HepG2 (cell line): ENCODE measurements around the gene GCLC. TPM values are rescaled to one million over a fixed set of nuclear protein-coding genes. Genes with fewer than 3 reads are reported as not detected.

Source experiments
- ATAC-seq: fragments of 200-7000 bp; cut with Tn5 transposase; 3 replicates; pipeline ENCODE4 v1.9.1; 2020; ENCODE audit warnings: mild to moderate bottlenecking, moderate library complexity
- BruUV-seq: library from RNA; stranded (reverse); fragments of 400-500 nt; replicated peaks from 2 replicates; lab custom pipeline; 2021; lab: Mats Ljungman, UMichigan
- CTCF ChIA-PET: fragments of 300-600 bp; formaldehyde crosslinking; extraction: SDS; loops from one replicate; lab custom pipeline; 2021; ENCODE audit warnings: low total read pairs, inconsistent platforms, low intra/inter-chr PET ratio; lab: Yijun Ruan, JAX
- POLR2A ChIA-PET: fragments of 350-600 bp; sonication (Branson Sonifier 250); formaldehyde crosslinking; loops from one replicate; lab custom pipeline; 2020; ENCODE audit warnings: antibody characterized with exemption, inconsistent platforms; lab: Yijun Ruan, JAX
- DNase-seq: peaks from one replicate; pipeline ENCODE4 v3.0.0-alpha.2; 2015; ENCODE audit warnings: low spot score
- FAIRE-seq: peaks from 3 replicates; lab custom pipeline; 2011; peaks lifted over from hg19 to GRCh38; lab: Jason Lieb, UNC
- H2AFZ ChIP-seq: one replicate; pipeline ENCODE4 v1.6.1; 2011; ENCODE audit warnings: low read length, inconsistent platforms
- H3K27ac ChIP-seq: fragments of 300-600 bp; 3 replicates; pipeline ENCODE4 v1.8.0; 2011; ENCODE audit warnings: mixed run types, mild to moderate bottlenecking, mixed read lengths, low read length, inconsistent platforms; ENCODE audit not compliant: insufficient read depth; ENCODE audit errors: extremely low read length
- H3K27me3 ChIP-seq, 2 experiments: fragments of 200-600 bp in 1 of 2; 2 replicates in 1 of 2; 3 replicates in 1 of 2; pipeline versions ENCODE4 v1.6.0 to v1.8.0; 2011; ENCODE audit warnings: low read length in 2 of 2, mild to moderate bottlenecking in 2 of 2, moderate library complexity in 2 of 2, inconsistent platforms in 1 of 2; ENCODE audit not compliant: insufficient read depth in 2 of 2, control insufficient read depth in 1 of 2
- H3K36me3 ChIP-seq, 2 experiments: fragments of 200-600 bp in 1 of 2; replicated peaks in 1 of 2; 2 replicates in 1 of 2; 3 replicates in 1 of 2; pipeline versions ENCODE4 v1.5.1 to v1.8.0; 2011; ENCODE audit warnings: low read length in 2 of 2, inconsistent platforms in 1 of 2; ENCODE audit not compliant: insufficient read depth in 2 of 2, control insufficient read depth in 1 of 2
- H3K4me1 ChIP-seq: 2 replicates; pipeline ENCODE4 v1.5.1; 2012; ENCODE audit warnings: low read length, inconsistent platforms; ENCODE audit not compliant: insufficient read depth
- H3K4me2 ChIP-seq: 2 replicates; pipeline ENCODE4 v1.6.0; 2011; ENCODE audit warnings: low read depth, low read length, inconsistent platforms
- H3K4me3 ChIP-seq, 3 experiments: fragments of 200-600 bp in 1 of 3; sonication (generic), shearing (Covaris generic) in 1 of 3; replicated peaks in 1 of 3; 2 replicates each; pipeline ENCODE4 v1.5.1; 2011 to 2016; ENCODE audit warnings: low read length in 3 of 3, inconsistent platforms in 2 of 3, low read depth in 2 of 3, mild to moderate bottlenecking in 2 of 3, control low read depth in 1 of 3, mixed read lengths in 1 of 3; ENCODE audit not compliant: insufficient read depth in 1 of 3
- H3K79me2 ChIP-seq: one replicate; pipeline ENCODE4 v1.6.1; 2011; ENCODE audit warnings: low read length, inconsistent platforms; ENCODE audit not compliant: insufficient read depth
- H3K9ac ChIP-seq: 2 replicates; pipeline ENCODE4 v1.6.0; 2011; ENCODE audit warnings: mild to moderate bottlenecking, low read depth, low read length, inconsistent platforms; ENCODE audit not compliant: insufficient read depth
- H3K9me3 ChIP-seq: 2 replicates; pipeline ENCODE4 v1.5.1; 2012; ENCODE audit warnings: mild to moderate bottlenecking, low read length
- H4K20me1 ChIP-seq: 2 replicates; pipeline ENCODE4 v1.6.0; 2011; ENCODE audit warnings: inconsistent platforms, mild to moderate bottlenecking, low read length, moderate library complexity; ENCODE audit not compliant: insufficient read depth
- DNMT3B ChIP-seq: conservative IDR thresholded peaks from 2 replicates; pipeline ENCODE4 v1.6.1; 2016; ENCODE audit warnings: missing biosample characterization, control low read depth
- HNRNPLL ChIP-seq: fragments of 200-400 bp; formaldehyde crosslinking; IDR thresholded peaks from 2 replicates; pipeline ENCODE4 v1.6.1; 2017; ENCODE audit warnings: mild to moderate bottlenecking, low read depth, low read length; ENCODE audit not compliant: poor library complexity, severe bottlenecking
- NR2F1 ChIP-seq, 2 experiments: fragments of 450-650 bp in 1 of 2; formaldehyde crosslinking in 1 of 2; IDR thresholded peaks; 2 replicates each; pipeline versions ENCODE4 v1.5.0 to v1.6.1; 2016 to 2020; ENCODE audit warnings: mild to moderate bottlenecking in 1 of 2, missing compliant biosample characterization in 1 of 2, missing genetic modification reagents in 1 of 2, moderate library complexity in 1 of 2
- PBX2 ChIP-seq: IDR thresholded peaks from 2 replicates; pipeline ENCODE4 v1.6.1; 2016; ENCODE audit warnings: control low read depth
- POLR2AphosphoS2 ChIP-seq: IDR thresholded peaks from 2 replicates; pipeline ENCODE4 v1.6.1; 2011; ENCODE audit warnings: low read depth, low read length, improper control_type of control experiment
- PRPF4 ChIP-seq: fragments of 200-400 bp; formaldehyde crosslinking; IDR thresholded peaks from 2 replicates; pipeline ENCODE4 v1.6.1; 2016; ENCODE audit warnings: low read length, low read depth; ENCODE audit not compliant: poor library complexity, severe bottlenecking
- ZBTB43 ChIP-seq: sonication (generic); formaldehyde crosslinking; conservative IDR thresholded peaks from 2 replicates; pipeline ENCODE4 v1.4.0; 2020; ENCODE audit warnings: missing genetic modification reagents
- WGBS: methylation state at CpG from one replicate; pipeline ENCODE4 v1.1.6; 2017; ENCODE audit warnings: low lambda C conversion rate; 5-methylcytosine and 5-hydroxymethylcytosine counted together
- in situ Hi-C: cut with HindIII; loops from 2 replicates; pipeline ENCODE4 v1.10.0; 2017; ENCODE audit warnings: low pct_unique_long_range_greater_than_20kb; ENCODE audit not compliant: extremely low pct_ligation_motif_present
- intact Hi-C: fragments of 100-400 bp; cut with micrococcal nuclease; formaldehyde crosslinking; loops from one replicate; pipeline ENCODE4 v1.10.0; 2022; ENCODE audit not compliant: unreplicated experiment
- polyA plus RNA-seq, 8 experiments: library from polyadenylated mRNA; depleted of rRNA in 3 of 8; stranded (reverse) in 7 of 8; unstranded in 1 of 8; fragments of >200 nt; fragmentation: Illumina TruSeq in 4 of 8; extraction: Trizol in 4 of 8; gene quantifications; 2 replicates each; pipeline versions ENCODE4 v1.2.1 to v1.2.3, GENCODE V29; 2011 to 2016; ENCODE audit warnings: low read depth in 4 of 8, missing spikeins in 1 of 8, mixed read lengths in 1 of 8; ENCODE audit not compliant: insufficient read depth in 1 of 8
- total RNA-seq, 5 experiments: library from RNA; depleted of rRNA; stranded (reverse); fragments of >200 nt; fragmentation: Illumina TruSeq; extraction: Trizol; gene quantifications; 2 replicates each; pipeline ENCODE4 v1.2.3, GENCODE V29; 2016; ENCODE audit warnings: low read depth in 1 of 5
- TF ChIP-seq, protein P1 (sequence below): sonication (generic); formaldehyde crosslinking; IDR thresholded peaks from 2 replicates; pipeline ENCODE4 v1.5.0; 2020; ENCODE audit warnings: missing genetic modification reagents, mild to moderate bottlenecking, borderline replicate concordance
- TF ChIP-seq, protein P2 (sequence below), 2 experiments: IDR thresholded peaks; 2 replicates each; pipeline ENCODE4 v1.6.1; 2011 to 2012; ENCODE audit warnings: low read length in 2 of 2, borderline replicate concordance in 1 of 2, low read depth in 1 of 2, mild to moderate bottlenecking in 1 of 2, moderate library complexity in 1 of 2

The GCLC gene
- total and polyA plus RNA-seq, 2 of the 13 experiments (the other 11 are each of a cell fraction or from before 2014, with no cell fraction given) = 35.3 to 84.6 TPM

DNA sequence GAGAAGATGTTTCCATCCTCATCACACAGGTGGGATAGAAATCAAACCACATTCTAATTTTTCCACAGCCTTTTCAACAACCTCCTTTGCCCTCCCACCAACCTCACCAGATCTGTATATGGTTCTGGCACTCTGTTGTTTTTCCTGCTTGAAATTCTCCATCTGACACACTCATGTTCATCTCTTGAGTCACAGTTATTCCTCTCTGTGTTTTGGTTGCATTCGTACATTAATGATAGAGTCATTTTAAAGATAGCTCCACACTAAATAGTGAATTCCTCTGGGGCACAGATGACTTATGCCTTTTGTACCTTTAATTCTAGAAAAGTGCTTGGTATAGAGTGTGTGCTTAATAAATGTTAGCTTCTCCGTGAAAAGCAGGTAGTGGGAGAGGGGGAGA lies 1.4 kb upstream of the GCLC start:
- no peak for TF ChIP-seq ZBTB43
- TF ChIP-seq, protein P1, sequence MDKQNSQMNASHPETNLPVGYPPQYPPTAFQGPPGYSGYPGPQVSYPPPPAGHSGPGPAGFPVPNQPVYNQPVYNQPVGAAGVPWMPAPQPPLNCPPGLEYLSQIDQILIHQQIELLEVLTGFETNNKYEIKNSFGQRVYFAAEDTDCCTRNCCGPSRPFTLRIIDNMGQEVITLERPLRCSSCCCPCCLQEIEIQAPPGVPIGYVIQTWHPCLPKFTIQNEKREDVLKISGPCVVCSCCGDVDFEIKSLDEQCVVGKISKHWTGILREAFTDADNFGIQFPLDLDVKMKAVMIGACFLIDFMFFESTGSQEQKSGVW (CRISPR knock-in tag) = no peak
- TF ChIP-seq, protein P2, sequence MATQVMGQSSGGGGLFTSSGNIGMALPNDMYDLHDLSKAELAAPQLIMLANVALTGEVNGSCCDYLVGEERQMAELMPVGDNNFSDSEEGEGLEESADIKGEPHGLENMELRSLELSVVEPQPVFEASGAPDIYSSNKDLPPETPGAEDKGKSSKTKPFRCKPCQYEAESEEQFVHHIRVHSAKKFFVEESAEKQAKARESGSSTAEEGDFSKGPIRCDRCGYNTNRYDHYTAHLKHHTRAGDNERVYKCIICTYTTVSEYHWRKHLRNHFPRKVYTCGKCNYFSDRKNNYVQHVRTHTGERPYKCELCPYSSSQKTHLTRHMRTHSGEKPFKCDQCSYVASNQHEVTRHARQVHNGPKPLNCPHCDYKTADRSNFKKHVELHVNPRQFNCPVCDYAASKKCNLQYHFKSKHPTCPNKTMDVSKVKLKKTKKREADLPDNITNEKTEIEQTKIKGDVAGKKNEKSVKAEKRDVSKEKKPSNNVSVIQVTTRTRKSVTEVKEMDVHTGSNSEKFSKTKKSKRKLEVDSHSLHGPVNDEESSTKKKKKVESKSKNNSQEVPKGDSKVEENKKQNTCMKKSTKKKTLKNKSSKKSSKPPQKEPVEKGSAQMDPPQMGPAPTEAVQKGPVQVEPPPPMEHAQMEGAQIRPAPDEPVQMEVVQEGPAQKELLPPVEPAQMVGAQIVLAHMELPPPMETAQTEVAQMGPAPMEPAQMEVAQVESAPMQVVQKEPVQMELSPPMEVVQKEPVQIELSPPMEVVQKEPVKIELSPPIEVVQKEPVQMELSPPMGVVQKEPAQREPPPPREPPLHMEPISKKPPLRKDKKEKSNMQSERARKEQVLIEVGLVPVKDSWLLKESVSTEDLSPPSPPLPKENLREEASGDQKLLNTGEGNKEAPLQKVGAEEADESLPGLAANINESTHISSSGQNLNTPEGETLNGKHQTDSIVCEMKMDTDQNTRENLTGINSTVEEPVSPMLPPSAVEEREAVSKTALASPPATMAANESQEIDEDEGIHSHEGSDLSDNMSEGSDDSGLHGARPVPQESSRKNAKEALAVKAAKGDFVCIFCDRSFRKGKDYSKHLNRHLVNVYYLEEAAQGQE (IDR thresholded peaks at IDR 0.05; ENCODE audit: borderline replicate concordance in 1 of 2, low read depth in 1 of 2, low read length in 2 of 2) = no peak
- no peak for TF ChIP-seq POLR2AphosphoS2
- TF ChIP-seq PRPF4 = no peak
- no peak for TF ChIP-seq PBX2 (CRISPR knock-in tag)
- TF ChIP-seq NR2F1 (CRISPR knock-in tag; IDR thresholded peaks at IDR 0.05) = no peak
- no peak for TF ChIP-seq DNMT3B
- TF ChIP-seq HNRNPLL = no peak
- H3K9me3 ChIP-seq = no peaks in the 10 kb centered on the region
- peaks cover 12% of the 10 kb centered on the region for H4K20me1 ChIP-seq
- peaks cover 39% of the 10 kb centered on the region for H3K79me2 ChIP-seq
- ChIA-PET CTCF (no interaction called here), POLR2A (interaction anchor here (1.3 to 3.5 kb wide), 3 partner anchors 69 to 247 kb away, joined by 3 to 35 read pairs (median 26); no protein-coding TSS in a partner anchor)
- ATAC-seq = no peak
- no peaks in the 10 kb centered on the region; a peak in 1 of 5 replicates for H3K27me3 ChIP-seq
- no TSS peak for BruUV-seq
- intact Hi-C loops = loop anchor here (5.0 kb wide), 1 partner anchor 86 kb away; no protein-coding TSS in a partner anchor
- no peak overlapping the region for H3K9ac ChIP-seq
- H2AFZ ChIP-seq = no peak overlapping the region
- H3K4me3 ChIP-seq = no peak overlapping the region; a peak in 1 of 6 replicates
- FAIRE-seq = no peak
- peak overlapping the region; percentile 91 for H3K4me2 ChIP-seq
- in situ Hi-C loops = loop anchor here (5.0 kb wide), 3 partner anchors 66 to 246 kb away; no protein-coding TSS in a partner anchor
- peaks cover 52% of the 10 kb centered on the region for H3K4me1 ChIP-seq
- peaks cover 0 to 4% of the 10 kb centered on the region in 2 experiments; a peak in 1 of 5 replicates for H3K36me3 ChIP-seq
- WGBS = 69% methylated on average over 2 of the region's 2 CpGs
- H3K27ac ChIP-seq = no peak overlapping the region
- no peak for DNase-seq
